Measurements from ENCODE around the gene INPP5J.
A peak's percentile ranks its signal among the peaks of the same experiment; 100 is the strongest.
"Not testable (repeated sequence)": the region's sequence is repeated elsewhere in the genome, so short reads cannot be mapped to it uniquely, and the experiment has no call there.

Gene INPP5J

GRCh38 chr22:31150615-31151014 lies 27.8 kb downstream of the INPP5J start:
- DNase-seq (ENCODE audit: low read depth): no peak

- no peak for DNase-seq (ENCODE audit: low read depth)
Observed at GRCh38 chr22:31151872-31152271, 29.1 kb downstream of the INPP5J start.

- DNase-seq (ENCODE audit: low read depth): no peak
Observed at GRCh38 chr22:31153357-31153756, 30.6 kb downstream of the INPP5J start.

- no peak for DNase-seq (ENCODE audit: low read depth)
Observed at GRCh38 chr22:31154975-31155374, 32.2 kb downstream of the INPP5J start.

- no peak for DNase-seq (ENCODE audit: low read depth)
Observed at GRCh38 chr22:31155422-31155821, 32.7 kb downstream of the INPP5J start.

- peak; percentile 4 for DNase-seq (ENCODE audit: low read depth)
Observed at GRCh38 chr22:31160328-31160978, 37.7 kb downstream of the INPP5J start.

GRCh38 chr22:31161386-31161785 lies 38.6 kb downstream of the INPP5J start:
- DNase-seq (ENCODE audit: low read depth): no peak

GRCh38 chr22:31162015-31162765 lies 39.4 kb downstream of the INPP5J start:
- no peak for DNase-seq (ENCODE audit: low read depth)

GRCh38 chr22:31170971-31171370 lies 48.2 kb downstream of the INPP5J start:
- DNase-seq (ENCODE audit: low read depth): no peak

GRCh38 chr22:31171734-31172133 lies 49.0 kb downstream of the INPP5J start:
- DNase-seq (ENCODE audit: low read depth): not testable (repeated sequence)

GRCh38 chr22:31173386-31174145 lies 50.8 kb downstream of the INPP5J start:
- DNase-seq (ENCODE audit: low read depth): no peak

- DNase-seq (ENCODE audit: low read depth): no peak
Observed at GRCh38 chr22:31176923-31177322, 54.2 kb downstream of the INPP5J start.

- DNase-seq (ENCODE audit: low read depth): no peak
Observed at GRCh38 chr22:31177420-31178162, 54.8 kb downstream of the INPP5J start.

- no peak for DNase-seq (ENCODE audit: low read depth)
Observed at GRCh38 chr22:31178859-31179258, 56.1 kb downstream of the INPP5J start.

GRCh38 chr22:31179345-31179744 lies 56.6 kb downstream of the INPP5J start:
- DNase-seq (ENCODE audit: low read depth): no peak

GRCh38 chr22:31184015-31184414 lies 61.2 kb downstream of the INPP5J start:
- DNase-seq (ENCODE audit: low read depth): no peak
